Endometrium (tissue), 2 donors: ENCODE data around the gene SKI.
"Not testable (repeated sequence)": the region's sequence is repeated elsewhere in the genome, so short reads cannot be mapped to it uniquely, and the experiment has no call there.

ENCODE experiments used
- FAIRE-seq: peaks from 2 replicates; lab custom pipeline; 2012; peaks lifted over from hg19 to GRCh38; lab: Jason Lieb, UNC
- donor health status: control.
- donor health status: control.

SKI gene

GRCh38 chr1:2260917-2261316, 32.8 kb downstream of the SKI start:
- no peak for FAIRE-seq

DNA sequence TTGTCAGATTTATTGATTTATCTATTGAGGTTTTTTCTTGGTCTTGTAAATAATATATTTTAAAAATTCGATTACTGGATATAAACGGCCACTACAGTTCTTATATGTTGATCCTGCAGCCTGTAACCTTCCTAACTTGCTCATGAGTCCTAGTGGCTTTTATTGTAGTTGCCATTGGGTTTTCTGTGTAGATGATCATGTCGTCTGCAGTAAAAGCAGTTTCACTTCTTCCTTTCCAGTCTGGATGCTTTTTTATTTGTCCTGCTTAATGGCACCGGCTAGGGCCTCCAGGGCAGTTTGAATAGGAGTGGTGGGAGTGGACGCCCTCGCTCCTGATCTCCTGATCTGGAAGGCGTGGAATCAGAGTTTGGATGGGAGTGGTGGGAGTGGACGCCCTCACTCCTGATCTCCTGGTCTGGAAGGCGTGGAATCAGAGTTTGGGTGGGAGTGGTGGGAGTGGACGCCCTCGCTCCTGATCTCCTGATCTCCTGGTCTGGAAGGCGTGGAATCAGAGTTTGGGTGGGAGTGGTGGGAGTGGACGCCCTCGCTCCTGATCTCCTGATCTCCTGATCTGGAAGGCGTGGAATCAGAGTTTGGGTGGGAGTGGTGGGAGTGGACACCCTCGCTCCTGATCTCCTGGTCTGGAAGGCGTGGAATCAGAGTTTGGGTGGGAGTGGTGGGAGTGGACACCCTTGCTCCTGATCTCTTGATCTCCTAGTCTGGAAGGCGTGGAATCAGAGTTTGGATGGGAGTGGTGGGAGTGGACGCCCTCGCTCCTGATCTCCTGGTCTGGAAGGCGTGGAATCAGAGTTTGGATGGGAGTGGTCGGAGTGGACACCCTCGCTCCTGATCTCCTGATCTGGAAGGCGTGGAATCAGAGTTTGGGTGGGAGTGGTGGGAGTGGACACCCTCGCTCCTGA, 33.6 kb downstream of the SKI start:
- not testable (repeated sequence) for FAIRE-seq

GRCh38 chr1:2266301-2266975, 38.3 kb downstream of the SKI start:
- no peak for FAIRE-seq

GRCh38 chr1:2267051-2267830, 39.1 kb downstream of the SKI start:
- no peak for FAIRE-seq

- no peak for FAIRE-seq
Observed at GRCh38 chr1:2267862-2268261, 39.7 kb downstream of the SKI start.

DNA sequence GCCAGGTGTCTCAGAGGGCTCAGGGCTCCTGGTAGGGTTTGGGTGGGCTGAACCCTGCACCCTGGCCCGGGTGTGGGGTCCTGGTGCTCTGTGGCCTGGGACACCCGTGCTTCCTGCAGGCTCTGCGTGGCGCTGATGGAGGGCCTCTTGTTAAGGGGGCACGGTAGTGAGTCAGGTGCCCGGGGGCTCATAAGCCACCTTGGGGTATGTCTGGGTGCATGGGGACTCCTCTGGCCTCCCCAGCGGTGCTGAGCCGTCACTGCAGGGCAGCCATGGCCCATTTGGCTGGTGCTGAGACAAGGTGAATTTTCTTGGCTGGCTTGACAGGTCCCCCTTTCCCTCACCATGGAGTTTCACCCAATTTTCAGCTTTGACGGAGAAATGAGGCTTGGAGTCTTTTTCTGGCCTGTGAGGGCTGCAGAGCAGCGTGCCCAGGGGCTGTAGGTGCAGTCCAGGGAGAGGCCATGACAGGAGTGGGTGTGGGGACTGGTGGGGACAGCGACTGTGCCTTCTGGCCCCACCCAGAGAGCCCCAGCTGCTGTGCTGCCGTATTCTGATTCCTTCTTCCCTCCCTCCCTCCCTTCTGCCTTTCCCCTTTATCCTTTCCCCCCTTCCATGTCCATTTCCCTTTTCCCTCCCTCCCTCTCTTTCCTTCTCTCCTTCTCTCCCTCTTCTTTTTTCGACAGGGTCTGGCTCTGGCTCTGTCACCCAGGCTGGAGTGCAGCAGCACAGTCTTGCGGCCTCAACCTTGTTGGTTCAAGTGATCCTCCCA, 40.4 kb downstream of the SKI start:
- no peak for FAIRE-seq

- no peak for FAIRE-seq
Observed at GRCh38 chr1:2269193-2269921, 41.2 kb downstream of the SKI start.

DNA sequence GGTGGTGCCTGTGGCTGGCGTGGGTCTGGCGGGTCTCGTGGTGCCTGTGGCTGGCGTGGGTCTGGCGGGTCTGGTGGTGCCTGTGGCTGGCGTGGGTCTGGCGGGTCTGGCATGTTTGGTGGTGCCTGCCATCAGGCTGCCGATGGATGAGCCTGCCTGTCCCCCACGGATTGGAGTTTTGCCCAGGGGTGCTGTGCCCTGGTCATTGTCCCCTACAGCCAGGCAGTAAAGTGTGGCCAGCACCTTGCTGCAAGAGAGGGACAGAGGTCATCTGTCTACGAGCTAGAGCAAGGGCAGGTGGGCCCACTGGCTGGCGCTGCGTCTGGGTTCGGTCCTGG, 41.8 kb downstream of the SKI start:
- FAIRE-seq, result no peak

- no peak for FAIRE-seq
Observed at GRCh38 chr1:2270260-2271100, 42.4 kb downstream of the SKI start.

GRCh38 chr1:2271211-2271721, 43.1 kb downstream of the SKI start:
- no peak for FAIRE-seq

DNA sequence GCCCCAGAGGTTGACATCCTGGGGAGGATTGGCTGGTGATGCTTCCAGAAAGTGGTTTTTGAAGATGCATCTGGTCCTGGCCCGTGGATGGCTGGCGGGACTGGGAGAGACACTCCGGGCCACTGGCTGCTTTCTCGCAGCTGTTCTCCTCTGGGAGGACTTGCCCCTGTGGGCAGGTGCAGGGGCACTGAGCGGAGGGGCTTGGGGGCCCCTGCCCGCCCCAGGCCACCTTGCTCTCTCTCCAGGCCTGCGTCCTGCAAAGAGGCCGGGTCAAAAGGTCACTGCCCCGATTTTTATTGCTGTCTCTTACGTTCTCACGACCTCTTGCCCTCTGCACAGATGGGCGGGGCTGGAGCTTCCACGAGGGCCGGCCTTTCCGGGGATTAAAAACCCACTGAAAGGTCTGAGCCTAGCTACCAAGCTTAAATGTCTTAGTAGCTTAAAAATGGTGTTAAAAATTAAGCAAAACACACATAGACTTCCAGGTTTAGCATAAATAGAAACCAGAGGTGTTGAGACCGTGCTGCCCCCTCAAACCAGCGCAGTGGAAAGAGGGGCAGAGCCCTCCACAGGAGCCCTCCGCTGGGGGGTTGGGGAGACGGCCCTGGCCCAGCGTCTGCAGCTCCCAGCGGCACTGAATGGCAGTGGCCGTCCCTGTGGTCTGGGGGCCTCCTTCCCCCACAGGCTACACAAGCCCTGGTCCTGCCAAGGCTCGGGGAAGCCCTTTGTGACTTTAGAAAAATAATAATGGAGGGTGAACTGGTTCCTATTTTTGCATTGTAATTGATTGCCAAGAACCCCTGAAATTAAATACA, 43.9 kb downstream of the SKI start:
- no peak for FAIRE-seq

- FAIRE-seq, result no peak
Observed at GRCh38 chr1:2272686-2273400, 44.7 kb downstream of the SKI start.

DNA sequence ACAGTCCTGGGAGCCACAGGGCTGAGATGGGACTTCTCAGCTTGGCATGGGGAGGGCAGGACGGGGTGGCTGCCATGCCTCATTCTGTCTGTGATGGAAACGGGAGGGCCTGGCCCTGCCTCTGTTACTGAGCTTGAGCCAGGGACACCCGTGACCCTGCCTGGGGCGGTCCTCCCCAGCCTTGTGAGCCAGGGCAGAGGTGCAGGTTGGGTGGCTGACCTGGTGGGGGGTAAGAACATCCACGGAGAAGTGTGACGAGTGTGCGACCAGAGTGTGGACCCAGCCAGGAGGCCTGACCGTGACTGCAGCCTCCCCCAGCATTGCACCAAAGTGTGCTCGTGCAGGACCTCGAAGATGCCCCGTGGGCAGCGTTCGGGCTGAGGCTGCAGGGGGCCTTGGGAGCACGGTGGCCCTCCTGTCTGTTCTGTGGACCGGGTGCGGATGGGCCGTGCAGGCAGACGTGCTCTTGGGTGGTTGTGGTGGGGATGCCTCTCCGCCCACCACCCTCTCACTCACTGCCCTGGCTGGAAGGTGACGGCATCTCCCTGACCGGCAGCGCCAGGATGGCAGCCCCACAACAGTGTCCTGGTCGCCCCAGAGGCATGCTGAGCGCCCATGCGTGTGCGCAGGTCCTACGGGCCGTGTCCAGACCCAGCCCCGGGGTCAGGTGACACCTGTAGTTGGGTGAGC, 45.4 kb downstream of the SKI start:
- FAIRE-seq, result no peak

DNA sequence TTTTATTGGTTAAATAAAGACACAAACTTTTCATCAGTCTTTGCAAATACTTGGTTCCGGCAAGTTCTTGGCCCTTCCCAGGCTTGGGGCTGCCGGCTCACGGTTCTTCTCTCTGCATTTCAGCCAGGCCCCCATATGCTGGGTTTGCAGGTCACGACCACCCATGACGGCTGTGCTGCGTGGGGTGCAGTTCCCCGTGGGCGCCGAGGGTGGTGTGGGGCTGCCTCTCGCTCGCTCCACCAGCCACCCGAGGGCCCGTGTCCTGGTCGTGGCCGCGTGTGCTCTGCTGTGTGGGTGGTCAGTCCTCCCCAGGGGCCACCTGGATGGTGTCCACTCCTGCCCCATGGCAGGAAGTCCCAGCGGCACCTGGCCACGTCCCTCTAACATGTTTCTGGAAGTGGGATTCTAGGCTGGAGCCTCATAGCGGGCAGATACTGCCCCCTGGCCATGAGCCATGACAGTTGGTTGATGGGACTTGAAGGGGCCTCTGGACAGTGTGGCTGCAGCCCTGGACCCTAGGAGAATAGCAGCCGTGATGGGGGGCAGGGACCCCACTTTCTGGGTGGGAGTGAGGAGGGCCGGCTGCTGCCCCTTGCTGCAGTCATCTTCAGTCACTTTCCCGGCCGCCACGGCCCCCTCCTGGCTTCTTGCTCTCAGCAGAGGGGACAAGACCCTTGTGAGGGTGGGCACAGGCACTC, 46.3 kb downstream of the SKI start:
- no peak for FAIRE-seq

GRCh38 chr1:2274929-2275475, 46.9 kb downstream of the SKI start:
- FAIRE-seq, result no peak

GRCh38 chr1:2275796-2276536, 47.8 kb downstream of the SKI start:
- no peak for FAIRE-seq
